Natural killer cell (primary cell): ENCODE results near the gene PKN2. TPM values are rescaled to one million over a fixed set of nuclear protein-coding genes. Genes with fewer than 3 reads are reported as not detected.
"Not testable (repeated sequence)": the region's sequence is repeated elsewhere in the genome, so short reads cannot be mapped to it uniquely, and the experiment has no call there.

Source experiments
- ATAC-seq, 3 donors: fragments of 150-1000 bp in 2 of 3; fragments of 200-7000 bp in 1 of 3; cut with Tn5 transposase; 1 replicate in 1 of 3; 2 replicates in 2 of 3; pipeline ENCODE4 v1.10.0; 2021; ENCODE audit warnings: mild to moderate bottlenecking in 2 of 3, moderate library complexity in 2 of 3
- DNase-seq, 2 donors: peaks; one replicate each; pipeline versions ENCODE4 v3.0.0 to v3.0.0-alpha.2; 2013 to 2021; ENCODE audit warnings: mixed read lengths in 1 of 2
- H3K27ac ChIP-seq: one replicate; pipeline ENCODE4 v1.5.1; 2013; ENCODE audit warnings: mild to moderate bottlenecking, low read length
- H3K27me3 ChIP-seq: one replicate; pipeline ENCODE4 v1.6.1; 2013; ENCODE audit warnings: low read length; ENCODE audit not compliant: control insufficient read depth, insufficient read depth
- H3K36me3 ChIP-seq: one replicate; pipeline ENCODE4 v1.6.1; 2013; ENCODE audit warnings: low read length; ENCODE audit not compliant: control insufficient read depth, insufficient read depth
- H3K4me1 ChIP-seq: one replicate; pipeline ENCODE4 v1.6.1; 2013; ENCODE audit warnings: low read length; ENCODE audit not compliant: control insufficient read depth, insufficient read depth
- H3K4me3 ChIP-seq: one replicate; pipeline ENCODE4 v1.5.1; 2013; ENCODE audit warnings: low read length
- H3K9me3 ChIP-seq: one replicate; pipeline ENCODE4 v1.6.1; 2013; ENCODE audit warnings: low read length; ENCODE audit not compliant: control insufficient read depth, insufficient read depth
- H3K27ac Mint-ChIP-seq, 2 donors: one replicate each; pipeline ENCODE4 v1.8.0; 2022; ENCODE audit warnings: mild to moderate bottlenecking in 2 of 2, mixed read lengths in 2 of 2, moderate library complexity in 1 of 2
- H3K27me3 Mint-ChIP-seq, 2 donors: one replicate each; pipeline ENCODE4 v1.8.0; 2022; ENCODE audit warnings: low read depth in 2 of 2, mixed read lengths in 2 of 2
- H3K36me3 Mint-ChIP-seq: one replicate; pipeline ENCODE4 v1.8.0; 2022; ENCODE audit warnings: mixed read lengths
- H3K4me1 Mint-ChIP-seq, 2 donors: one replicate each; pipeline ENCODE4 v1.8.0; 2022; ENCODE audit warnings: mixed read lengths in 2 of 2
- H3K4me3 Mint-ChIP-seq: one replicate; pipeline ENCODE4 v1.8.0; 2022; ENCODE audit warnings: mild to moderate bottlenecking, moderate library complexity, mixed read lengths
- H3K9me3 Mint-ChIP-seq, 2 donors: one replicate each; pipeline ENCODE4 v1.8.0; 2022; ENCODE audit warnings: mixed read lengths in 2 of 2
- CTCF ChIP-seq: fragments of 200-600 bp; IDR thresholded peaks from one replicate; pipeline ENCODE4 v1.8.0; 2022; ENCODE audit warnings: antibody characterized with exemption
- WGBS: methylation state at CpG from one replicate; pipeline ENCODE4 v1.1.7; 2013; ENCODE audit warnings: missing lambda C conversion rate; ENCODE audit not compliant: insufficient coverage; 5-methylcytosine and 5-hydroxymethylcytosine counted together
- intact Hi-C: fragments of 100-400 bp; cut with micrococcal nuclease; formaldehyde crosslinking; loops from one replicate; pipeline ENCODE4 v1.14.2; 2022
- total RNA-seq, 4 donors: library from RNA; stranded (reverse); fragments of 120-200 nt in 1 of 4; gene quantifications; one replicate each; pipeline versions ENCODE4 v1.2.3 to v1.2.4, GENCODE V29; 2013 to 2022

PKN2 gene
- total RNA-seq, 3 donors from 2014 or later (not counting 1 experiment from before 2014, with no cell fraction given), result 40.8 to 50.1 (median 47.2) TPM

- Histone ChIP-seq H3K4me3 (no peak overlapping the region), H3K9me3 (no peaks in the 10 kb centered on the region), H3K4me1 (no peaks in the 10 kb centered on the region), H3K27me3 (no peaks in the 10 kb centered on the region), H3K36me3 (peaks cover 9% of the 10 kb centered on the region), H3K27ac (no peak overlapping the region)
- WGBS, result no CpG with 5 or more reads among the region's 2 CpGs
- no peak for TF ChIP-seq CTCF
- Mint-ChIP-seq H3K4me3 (no peak overlapping the region), H3K36me3 (no peaks in the 10 kb centered on the region), H3K4me1 (peaks cover 14 to 23% of the 10 kb centered on the region in 2 donors), H3K27ac (no peak overlapping the region), H3K9me3 (no peaks in the 10 kb centered on the region), H3K27me3 (no peaks in the 10 kb centered on the region)
- ATAC-seq (no peak), DNase-seq (no peak)
- intact Hi-C loops, result no loop called here
These were observed 23.9 kb downstream of the PKN2 start for GRCh38 chr1:88708011-88708410.

- H3K4me3 Mint-ChIP-seq, result not testable (repeated sequence)
- H3K4me1 Mint-ChIP-seq, result peaks cover 32 to 49% of the 10 kb centered on the region in 2 donors
These were observed 28.8 kb downstream of the PKN2 start for GRCh38 chr1:88712907-88713306.

GRCh38 chr1:88716571-88716970 lies 32.5 kb downstream of the PKN2 start:
- H3K27ac Mint-ChIP-seq, H3K36me3 Mint-ChIP-seq, H3K9me3 Mint-ChIP-seq, H3K4me3 ChIP-seq, H3K4me3 Mint-ChIP-seq, H3K27me3 Mint-ChIP-seq, DNase-seq, ATAC-seq, H3K9me3 ChIP-seq, H3K4me1 ChIP-seq, H3K36me3 ChIP-seq, intact Hi-C loops, H3K27ac ChIP-seq, H3K27me3 ChIP-seq: not testable (repeated sequence)
- peaks cover 43 to 65% of the 10 kb centered on the region in 2 donors for H3K4me1 Mint-ChIP-seq
- WGBS, result 100% methylated on average over 1 of the region's 2 CpGs

More at GRCh38 chr1:88712907-88713306, 28.8 kb downstream of the PKN2 start:
- H3K27me3 ChIP-seq, H3K36me3 ChIP-seq, DNase-seq, H3K9me3 Mint-ChIP-seq, H3K27ac Mint-ChIP-seq, intact Hi-C loops, H3K4me1 ChIP-seq, H3K27me3 Mint-ChIP-seq, H3K4me3 ChIP-seq, H3K36me3 Mint-ChIP-seq, H3K9me3 ChIP-seq, H3K27ac ChIP-seq, ATAC-seq: not testable (repeated sequence)
- WGBS, result no CpG with 5 or more reads among the region's 1 CpG

GRCh38 chr1:88722492-88722891 lies 38.4 kb downstream of the PKN2 start:
- Mint-ChIP-seq H3K4me3 (no peak overlapping the region), H3K36me3 (no peaks in the 10 kb centered on the region), H3K27ac (peak overlapping the region; percentile 8 to 42), H3K4me1 (peaks cover 53 to 63% of the 10 kb centered on the region in 2 donors), H3K27me3 (no peaks in the 10 kb centered on the region), H3K9me3 (no peaks in the 10 kb centered on the region)
- Histone ChIP-seq H3K27ac (no peak overlapping the region), H3K9me3 (no peaks in the 10 kb centered on the region), H3K4me1 (no peaks in the 10 kb centered on the region), H3K4me3 (no peak overlapping the region), H3K36me3 (no peaks in the 10 kb centered on the region), H3K27me3 (no peaks in the 10 kb centered on the region)
- 81% methylated on average over 5 of the region's 5 CpGs for WGBS
- DNase-seq (no peak), ATAC-seq (no peak)
- no peak for TF ChIP-seq CTCF
- intact Hi-C loops, result no loop called here
